DMS 273 (cell line): ENCODE results near the gene RFX3.

ENCODE experiments used
- DNase-seq: peaks from one replicate; lab custom pipeline; 2025; ENCODE audit not compliant: unreplicated experiment; lab: John Stamatoyannopoulos, UW

The RFX3 gene

GRCh38 chr9:3290231-3290840 lies 235.5 kb downstream of the RFX3 start:
- DNase-seq, result no peak

- DNase-seq, result no peak
Observed at GRCh38 chr9:3288686-3289085, 237.1 kb downstream of the RFX3 start.

GRCh38 chr9:3285365-3286161 lies 240.2 kb downstream of the RFX3 start:
- DNase-seq, result no peak

GRCh38 chr9:3282365-3282764 lies 243.4 kb downstream of the RFX3 start:
- DNase-seq, result no peak

- DNase-seq, result no peak
Observed at GRCh38 chr9:3281399-3281798, 244.4 kb downstream of the RFX3 start.

GRCh38 chr9:3277200-3277599 lies 248.6 kb downstream of the RFX3 start:
- no peak for DNase-seq

- no peak for DNase-seq
Observed at GRCh38 chr9:3271581-3271980, 254.2 kb downstream of the RFX3 start.

GRCh38 chr9:3271157-3271556 lies 254.6 kb downstream of the RFX3 start:
- no peak for DNase-seq

GRCh38 chr9:3268223-3268622 lies 257.6 kb downstream of the RFX3 start:
- DNase-seq, result no peak

- no peak for DNase-seq
Observed at GRCh38 chr9:3263698-3264097, 262.1 kb downstream of the RFX3 start.

- no peak for DNase-seq
Observed at GRCh38 chr9:3262826-3263529, 262.8 kb downstream of the RFX3 start.

GRCh38 chr9:3261484-3261883 lies 264.3 kb downstream of the RFX3 start:
- no peak for DNase-seq

- DNase-seq, result no peak
Observed at GRCh38 chr9:3256571-3257330, 269.1 kb downstream of the RFX3 start.

GRCh38 chr9:3251309-3251708 lies 274.5 kb downstream of the RFX3 start:
- no peak for DNase-seq

- no peak for DNase-seq
Observed at GRCh38 chr9:3250741-3251140, 275.1 kb downstream of the RFX3 start.

- DNase-seq, result no peak
Observed at GRCh38 chr9:3247211-3247610, 278.6 kb downstream of the RFX3 start.

- no peak for DNase-seq
Observed at GRCh38 chr9:3246241-3246640, 279.6 kb downstream of the RFX3 start.

- no peak for DNase-seq
Observed at GRCh38 chr9:3244963-3245653, 280.7 kb downstream of the RFX3 start.

- DNase-seq, result no peak
Observed at GRCh38 chr9:3243683-3244082, 282.1 kb downstream of the RFX3 start.

GRCh38 chr9:3241290-3241689 lies 284.5 kb downstream of the RFX3 start:
- DNase-seq, result no peak
